Measurements from ENCODE around the gene SLC9A8.

DNA sequence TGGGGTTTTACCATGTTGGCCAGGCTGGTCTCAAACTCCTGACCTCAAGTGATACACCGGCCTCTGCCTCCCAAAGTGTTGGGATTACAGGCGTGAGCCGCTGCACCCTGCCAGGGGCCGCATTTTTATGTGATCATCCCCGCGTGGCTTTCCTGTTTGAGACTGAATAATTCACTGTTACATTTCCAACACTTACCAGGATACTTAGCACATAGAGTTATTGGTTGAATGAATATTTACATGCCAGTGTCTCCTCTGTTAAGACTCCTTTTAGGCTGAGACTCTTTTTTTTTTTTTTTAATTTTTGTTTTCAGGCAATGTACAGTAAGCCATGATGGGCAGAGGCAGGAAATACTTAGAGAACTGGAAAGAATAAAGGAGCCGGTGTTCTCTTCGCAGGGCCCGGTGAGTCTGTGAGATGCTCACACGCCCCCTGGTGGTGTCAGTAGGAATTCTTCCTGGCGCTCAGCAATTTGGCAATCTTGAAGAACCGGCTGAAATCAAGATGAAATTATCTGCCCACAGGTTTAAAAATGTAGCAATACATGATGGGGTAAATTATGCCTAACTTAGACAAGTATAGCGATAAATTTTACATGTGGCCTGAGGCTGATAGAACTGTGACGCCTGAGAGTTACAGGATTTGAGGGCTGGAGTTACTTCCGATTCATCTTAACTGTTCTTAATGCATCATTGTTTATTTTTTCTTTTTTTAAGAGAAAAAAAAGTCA, 115.9 kb downstream of the SLC9A8 start:
- no peak for TF ChIP-seq GATA2 (IDR thresholded peaks at IDR 0.05; ENCODE audit: low read depth, low read length)
- no peak for TF ChIP-seq GATA3 (IDR thresholded peaks at IDR 0.05; ENCODE audit: low read depth, low read length)

Measured in SH-SY5Y (cell line).